Fibroblast of lung (primary cell): ENCODE results near the gene PANK4. TPM values are rescaled to one million over a fixed set of nuclear protein-coding genes. Genes with fewer than 3 reads are reported as not detected.

ENCODE experiments used
- DNase-seq, 2 donors: peaks; one replicate each; pipeline versions ENCODE4 v3.0.0 to v3.0.0-alpha.2; 2010; ENCODE audit warnings: low read depth in 2 of 2
- H2AFZ ChIP-seq: 2 replicates; pipeline ENCODE4 v1.5.1; 2012; ENCODE audit warnings: low read length, control low read depth, inconsistent platforms
- H3K27ac ChIP-seq: 2 replicates; pipeline ENCODE4 v1.5.1; 2011; ENCODE audit warnings: low read length, control low read depth; ENCODE audit not compliant: insufficient read depth
- H3K27me3 ChIP-seq: 2 replicates; pipeline ENCODE4 v1.5.1; 2011; ENCODE audit warnings: mild to moderate bottlenecking, low read length; ENCODE audit not compliant: control insufficient read depth, insufficient read depth
- H3K36me3 ChIP-seq: 2 replicates; pipeline ENCODE4 v1.5.1; 2011; ENCODE audit warnings: low read length; ENCODE audit not compliant: control insufficient read depth, insufficient read depth
- H3K4me1 ChIP-seq: 2 replicates; pipeline ENCODE4 v1.5.1; 2011; ENCODE audit warnings: low read length; ENCODE audit not compliant: control insufficient read depth, insufficient read depth; ENCODE audit errors: extremely low read depth
- H3K4me2 ChIP-seq: 2 replicates; pipeline ENCODE4 v1.5.1; 2011; ENCODE audit warnings: low read length, control low read depth; ENCODE audit not compliant: insufficient read depth; ENCODE audit errors: extremely low read depth
- H3K4me3 ChIP-seq, 4 experiments: fragments of 200-600 bp in 1 of 4; sonication (generic) in 1 of 4; replicated peaks in 1 of 4; 2 replicates each; pipeline ENCODE4 v1.5.1; 2011 to 2016; ENCODE audit warnings: low read length in 4 of 4, low read depth in 3 of 4, mild to moderate bottlenecking in 3 of 4, control low read depth in 2 of 4, inconsistent platforms in 1 of 4, mixed read lengths in 1 of 4; ENCODE audit not compliant: insufficient read depth in 1 of 4; ENCODE audit errors: control extremely low read depth in 1 of 4
- H3K79me2 ChIP-seq: 2 replicates; pipeline ENCODE4 v1.5.1; 2012; ENCODE audit warnings: mild to moderate bottlenecking, low read length, inconsistent platforms; ENCODE audit not compliant: control insufficient read depth, insufficient read depth
- H3K9ac ChIP-seq: 2 replicates; pipeline ENCODE4 v1.5.1; 2011; ENCODE audit warnings: mild to moderate bottlenecking, low read length, control low read depth; ENCODE audit not compliant: insufficient read depth
- H3K9me3 ChIP-seq: 2 replicates; pipeline ENCODE4 v1.5.1; 2012; ENCODE audit warnings: low read depth, low read length; ENCODE audit not compliant: control insufficient read depth, insufficient read depth
- H4K20me1 ChIP-seq: 2 replicates; pipeline ENCODE4 v1.5.1; 2011; ENCODE audit warnings: low read length; ENCODE audit not compliant: control insufficient read depth, insufficient read depth; ENCODE audit errors: extremely low read depth
- CTCF ChIP-seq, 2 donors: IDR thresholded peaks in 1 of 2; conservative IDR thresholded peaks in 1 of 2; 1 replicate in 1 of 2; 2 replicates in 1 of 2; pipeline ENCODE4 v1.5.1; 2011 to 2012; ENCODE audit warnings: low read length in 2 of 2, control low read depth in 1 of 2, inconsistent platforms in 1 of 2, low read depth in 1 of 2, mild to moderate bottlenecking in 1 of 2
- EZH2 ChIP-seq: IDR thresholded peaks from 2 replicates; pipeline ENCODE4 v1.5.1; 2012; ENCODE audit warnings: low read length, control low read depth, mild to moderate bottlenecking; ENCODE audit errors: missing control alignments
- polyA plus RNA-seq, 2 donors: library from polyadenylated mRNA; depleted of rRNA in 1 of 2; stranded (reverse) in 1 of 2; unstranded in 1 of 2; fragments of >200 nt; gene quantifications; 2 replicates each; pipeline ENCODE4 v1.2.1, GENCODE V29; 2011 to 2012; ENCODE audit warnings: missing spikeins in 1 of 2
- total RNA-seq: library from RNA; depleted of rRNA; stranded (reverse); fragments of >200 nt; gene quantifications from 2 replicates; pipeline ENCODE4 v1.2.1, GENCODE V29; 2014

Gene PANK4
- total and polyA plus RNA-seq, 2 donors (not counting 1 experiment from before 2014, with no cell fraction given) = 8.5 to 17.0 TPM

GRCh38 chr1:2510366-2511155 lies 15.8 kb downstream of the PANK4 start:
- H3K4me3 ChIP-seq = no peak overlapping the region
- no peak overlapping the region for H3K4me2 ChIP-seq
- H3K27me3 ChIP-seq = no peaks in the 10 kb centered on the region
- H3K27ac ChIP-seq = no peak overlapping the region
- H4K20me1 ChIP-seq = no peaks in the 10 kb centered on the region
- H3K79me2 ChIP-seq = no peaks in the 10 kb centered on the region
- H3K9me3 ChIP-seq = no peaks in the 10 kb centered on the region
- H3K36me3 ChIP-seq = peaks cover 14% of the 10 kb centered on the region
- no peak for TF ChIP-seq EZH2
- no peak for TF ChIP-seq CTCF (conservative IDR thresholded peaks at IDR 0.05 in 1 of 2, IDR thresholded peaks at IDR 0.05 in 1 of 2; ENCODE audit: low read depth in 1 of 2, low read length in 2 of 2)
- DNase-seq = no peak
- no peak overlapping the region for H3K9ac ChIP-seq
- H3K4me1 ChIP-seq = peaks cover 6% of the 10 kb centered on the region
- H2AFZ ChIP-seq = no peak overlapping the region

DNA sequence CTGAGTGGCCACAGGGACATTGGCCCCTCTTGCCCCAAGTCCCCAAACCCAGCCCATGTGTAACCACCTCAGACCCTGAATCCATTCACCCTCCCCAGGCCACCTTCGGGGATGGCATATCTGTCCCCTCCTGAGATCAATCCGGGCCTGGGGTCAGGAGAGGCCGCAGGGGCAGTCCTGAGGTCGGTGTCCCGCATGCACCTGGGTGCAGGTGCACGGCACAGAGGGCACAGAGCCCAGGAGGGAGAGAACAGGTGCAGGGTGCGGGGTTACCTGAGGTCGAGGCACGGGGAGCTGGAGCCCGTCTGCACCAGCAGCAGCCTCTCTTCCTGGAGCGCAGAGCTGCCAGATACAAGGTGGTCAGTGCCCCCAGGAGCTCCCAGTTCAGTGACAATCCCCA lies 16.8 kb downstream of the PANK4 start:
- no peak overlapping the region for H3K4me3 ChIP-seq
- H3K4me2 ChIP-seq = no peak overlapping the region
- H3K9ac ChIP-seq = no peak overlapping the region
- no peak overlapping the region for H3K27ac ChIP-seq
- peaks cover 14% of the 10 kb centered on the region for H3K36me3 ChIP-seq
- H3K79me2 ChIP-seq = no peaks in the 10 kb centered on the region
- TF ChIP-seq EZH2 = no peak
- TF ChIP-seq CTCF (conservative IDR thresholded peaks at IDR 0.05 in 1 of 2, IDR thresholded peaks at IDR 0.05 in 1 of 2; ENCODE audit: low read depth in 1 of 2, low read length in 2 of 2) = no peak
- H2AFZ ChIP-seq = no peak overlapping the region
- no peaks in the 10 kb centered on the region for H3K9me3 ChIP-seq
- H3K4me1 ChIP-seq = peaks cover 6% of the 10 kb centered on the region
- H4K20me1 ChIP-seq = no peaks in the 10 kb centered on the region
- H3K27me3 ChIP-seq = peaks cover 3% of the 10 kb centered on the region
- DNase-seq = no peak

DNA sequence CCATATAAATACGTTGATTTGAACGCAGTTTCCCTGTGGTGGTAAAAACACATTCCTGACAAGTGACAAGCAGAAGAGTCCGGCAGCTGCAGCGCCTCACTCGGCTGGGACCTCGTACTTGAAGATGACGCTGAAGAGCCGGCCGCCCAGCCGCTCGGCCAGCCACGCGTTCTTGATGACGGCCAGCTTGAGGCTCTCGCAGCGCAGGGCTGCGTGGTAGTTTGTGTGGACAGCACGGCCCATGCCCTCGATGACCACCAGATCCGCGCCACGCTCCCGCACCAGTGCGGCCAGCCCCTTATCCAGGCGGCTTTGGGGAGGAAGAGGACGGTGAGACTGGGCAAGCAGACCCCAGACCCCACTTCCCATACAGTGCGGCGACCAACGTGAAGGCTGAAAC lies 17.6 kb downstream of the PANK4 start:
- Histone ChIP-seq H3K9me3 (no peaks in the 10 kb centered on the region), H3K4me3 (no peak overlapping the region), H3K79me2 (no peaks in the 10 kb centered on the region), H3K9ac (no peak overlapping the region), H3K36me3 (peaks cover 10% of the 10 kb centered on the region), H3K4me2 (no peak overlapping the region), H2AFZ (no peak overlapping the region), H3K4me1 (peaks cover 6% of the 10 kb centered on the region), H3K27ac (no peak overlapping the region), H4K20me1 (no peaks in the 10 kb centered on the region), H3K27me3 (peaks cover 12% of the 10 kb centered on the region)
- DNase-seq = peak in 1 of 2 donors; percentile 47
- TF ChIP-seq EZH2 (no peak), CTCF (conservative IDR thresholded peaks at IDR 0.05 in 1 of 2, IDR thresholded peaks at IDR 0.05 in 1 of 2; ENCODE audit: low read depth in 1 of 2, low read length in 2 of 2) (no peak)
